Stimulated activated CD8-positive, alpha-beta memory T cell treated with anti-CD3 and anti-CD28 coated beads, Interleukin-4, amount 100 ng/mL, for 4 hours (primary cell): ENCODE data around the gene IL25.
"Not testable (repeated sequence)": the region's sequence is repeated elsewhere in the genome, so short reads cannot be mapped to it uniquely, and the experiment has no call there.

Experiments
- DNase-seq, 2 donors: peaks; one replicate each; pipeline ENCODE4 v3.0.0-alpha.2; 2020; ENCODE audit warnings: low read depth in 2 of 2, low spot score in 1 of 2

Gene IL25

GRCh38 chr14:23407516-23408306 lies 35.1 kb downstream of the IL25 start, which contains the start of gene MYH6:
TSS of gene MYH6 (minus strand) at chr14:23408273. CDS start at chr14:23407223, 1,050 bp downstream.
- no peak for DNase-seq

GRCh38 chr14:23408307-23408630 lies 35.7 kb downstream of the IL25 start:
- no peak for DNase-seq

GRCh38 chr14:23409475-23409874 lies 36.9 kb downstream of the IL25 start:
- no peak for DNase-seq

GRCh38 chr14:23409966-23410635 lies 37.5 kb downstream of the IL25 start:
- DNase-seq: no peak

- DNase-seq: no peak
These were observed 39.2 kb downstream of the IL25 start for GRCh38 chr14:23411563-23412525.

GRCh38 chr14:23413681-23414080 lies 41.1 kb downstream of the IL25 start:
- DNase-seq: no peak

- no peak for DNase-seq
These were observed 41.6 kb downstream of the IL25 start for GRCh38 chr14:23414254-23414653.

GRCh38 chr14:23414906-23415820 lies 42.6 kb downstream of the IL25 start:
- DNase-seq: no peak

- no peak for DNase-seq
These were observed 43.5 kb downstream of the IL25 start for GRCh38 chr14:23415821-23416778.

GRCh38 chr14:23416801-23417200 lies 44.2 kb downstream of the IL25 start:
- DNase-seq: no peak

GRCh38 chr14:23417269-23417668 lies 44.7 kb downstream of the IL25 start:
- not testable (repeated sequence) for DNase-seq

- no peak for DNase-seq
These were observed 45.4 kb downstream of the IL25 start for GRCh38 chr14:23418021-23418420.

- DNase-seq: not testable (repeated sequence)
These were observed 47.0 kb downstream of the IL25 start for GRCh38 chr14:23419646-23420045.

GRCh38 chr14:23421594-23421993 lies 49.0 kb downstream of the IL25 start:
- DNase-seq: no peak

- no peak for DNase-seq
These were observed 51.0 kb downstream of the IL25 start for GRCh38 chr14:23423657-23424056.

GRCh38 chr14:23425169-23425568 lies 52.6 kb downstream of the IL25 start:
- DNase-seq: no peak

GRCh38 chr14:23425798-23426197 lies 53.2 kb downstream of the IL25 start:
- DNase-seq: not testable (repeated sequence)
